Endothelial cell of umbilical vein (primary cell): ENCODE results near the gene GALNT14.

Source experiments
- EZH2 ChIP-seq: IDR thresholded peaks from 2 replicates; pipeline ENCODE4 v1.6.1; 2012; ENCODE audit warnings: borderline replicate concordance, low read depth, mild to moderate bottlenecking, moderate library complexity, low read length, inconsistent platforms; ENCODE audit not compliant: severe bottlenecking
- GATA2 ChIP-seq: IDR thresholded peaks from 2 replicates; pipeline ENCODE4 v1.7.0; 2011; ENCODE audit warnings: low read depth, mild to moderate bottlenecking, moderate library complexity, mixed read lengths, low read length; ENCODE audit not compliant: insufficient read length, insufficient read depth
- JUN ChIP-seq: IDR thresholded peaks from 2 replicates; pipeline ENCODE4 v1.6.1; 2011; ENCODE audit warnings: borderline replicate concordance, low read depth; ENCODE audit not compliant: insufficient read length, insufficient read depth
- POLR2A ChIP-seq: IDR thresholded peaks from 2 replicates; pipeline ENCODE4 v1.6.1; 2012; ENCODE audit warnings: low read depth, mild to moderate bottlenecking, control low read depth, low read length
- TF ChIP-seq, protein P1 (sequence below), 2 donors: IDR thresholded peaks; 1 replicate in 1 of 2; 2 replicates in 1 of 2; pipeline ENCODE4 v1.5.1; 2011; ENCODE audit warnings: low read length in 2 of 2, mild to moderate bottlenecking in 2 of 2, moderate library complexity in 2 of 2, control low read depth in 1 of 2, inconsistent platforms in 1 of 2, low read depth in 1 of 2; ENCODE audit not compliant: insufficient read depth in 1 of 2; ENCODE audit errors: extremely low read depth in 1 of 2
- TF ChIP-seq, protein P2 (sequence below): IDR thresholded peaks from 2 replicates; pipeline ENCODE4 v1.6.1; 2011; ENCODE audit not compliant: insufficient read depth, insufficient read length

DNA sequence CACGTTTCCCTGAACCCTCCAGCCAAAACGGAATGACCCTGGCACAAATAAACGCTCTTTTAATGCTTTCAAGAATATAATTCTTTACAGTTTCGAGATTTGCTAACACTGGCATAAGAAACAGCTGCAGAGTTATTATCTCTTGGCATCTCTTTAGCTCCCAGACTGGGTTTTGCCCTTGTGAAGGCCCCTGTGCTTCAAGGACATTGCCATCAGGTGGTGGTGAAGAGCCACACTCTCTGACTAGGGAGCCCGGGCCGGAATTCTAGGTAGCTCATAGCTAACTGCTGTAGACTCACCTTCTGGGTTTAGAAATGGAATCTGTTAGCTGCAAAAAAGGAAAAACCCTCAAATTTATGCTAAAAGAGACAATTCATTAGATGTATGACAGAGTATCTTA, 13.3 kb upstream of the GALNT14 start:
- TF ChIP-seq POLR2A (no peak), JUN (no peak), GATA2 (no peak), EZH2 (no peak)
- TF ChIP-seq, protein P1, sequence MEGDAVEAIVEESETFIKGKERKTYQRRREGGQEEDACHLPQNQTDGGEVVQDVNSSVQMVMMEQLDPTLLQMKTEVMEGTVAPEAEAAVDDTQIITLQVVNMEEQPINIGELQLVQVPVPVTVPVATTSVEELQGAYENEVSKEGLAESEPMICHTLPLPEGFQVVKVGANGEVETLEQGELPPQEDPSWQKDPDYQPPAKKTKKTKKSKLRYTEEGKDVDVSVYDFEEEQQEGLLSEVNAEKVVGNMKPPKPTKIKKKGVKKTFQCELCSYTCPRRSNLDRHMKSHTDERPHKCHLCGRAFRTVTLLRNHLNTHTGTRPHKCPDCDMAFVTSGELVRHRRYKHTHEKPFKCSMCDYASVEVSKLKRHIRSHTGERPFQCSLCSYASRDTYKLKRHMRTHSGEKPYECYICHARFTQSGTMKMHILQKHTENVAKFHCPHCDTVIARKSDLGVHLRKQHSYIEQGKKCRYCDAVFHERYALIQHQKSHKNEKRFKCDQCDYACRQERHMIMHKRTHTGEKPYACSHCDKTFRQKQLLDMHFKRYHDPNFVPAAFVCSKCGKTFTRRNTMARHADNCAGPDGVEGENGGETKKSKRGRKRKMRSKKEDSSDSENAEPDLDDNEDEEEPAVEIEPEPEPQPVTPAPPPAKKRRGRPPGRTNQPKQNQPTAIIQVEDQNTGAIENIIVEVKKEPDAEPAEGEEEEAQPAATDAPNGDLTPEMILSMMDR (IDR thresholded peaks at IDR 0.05; ENCODE audit: extremely low read depth in 1 of 2, insufficient read depth in 1 of 2, low read depth in 1 of 2, low read length in 2 of 2), result no peak
- TF ChIP-seq, protein P2, sequence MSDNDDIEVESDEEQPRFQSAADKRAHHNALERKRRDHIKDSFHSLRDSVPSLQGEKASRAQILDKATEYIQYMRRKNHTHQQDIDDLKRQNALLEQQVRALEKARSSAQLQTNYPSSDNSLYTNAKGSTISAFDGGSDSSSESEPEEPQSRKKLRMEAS, result no peak
